Neutrophil (primary cell): ENCODE results near the gene MTRFR.

Experiments used
- H3K27ac ChIP-seq: fragments of 200-600 bp; sonication (generic); 2 replicates; pipeline ENCODE4 v1.5.1; 2016; ENCODE audit warnings: mild to moderate bottlenecking, moderate library complexity
- H3K27me3 ChIP-seq: fragments of 200-600 bp; sonication (generic); 2 replicates; pipeline ENCODE4 v1.6.0; 2016; ENCODE audit warnings: mild to moderate bottlenecking
- H3K36me3 ChIP-seq: fragments of 200-600 bp; sonication (generic); 2 replicates; pipeline ENCODE4 v1.5.1; 2017
- H3K4me1 ChIP-seq, 2 experiments: fragments of 200-600 bp in 1 of 2; sonication (generic) in 1 of 2; 1 replicate in 1 of 2; 2 replicates in 1 of 2; pipeline versions ENCODE4 v1.5.1 to v1.6.1; 2013 to 2016; ENCODE audit warnings: low read depth in 1 of 2, low read length in 1 of 2, mild to moderate bottlenecking in 1 of 2, moderate library complexity in 1 of 2; ENCODE audit not compliant: control insufficient read depth in 1 of 2, insufficient read depth in 1 of 2
- H3K4me3 ChIP-seq, 2 experiments: fragments of 200-600 bp in 1 of 2; sonication (generic) in 1 of 2; 1 replicate in 1 of 2; 2 replicates in 1 of 2; pipeline ENCODE4 v1.5.1; 2013 to 2016; ENCODE audit warnings: low read depth in 1 of 2, low read length in 1 of 2, mild to moderate bottlenecking in 1 of 2, moderate library complexity in 1 of 2
- H3K9me3 ChIP-seq: fragments of 200-600 bp; sonication (generic); 2 replicates; pipeline ENCODE4 v1.5.1; 2016
- TF ChIP-seq, protein P1 (sequence below): fragments of 200-600 bp; sonication (generic); IDR thresholded peaks from 2 replicates; pipeline ENCODE4 v1.5.1; 2016; ENCODE audit warnings: antibody characterized with exemption

Gene MTRFR

DNA sequence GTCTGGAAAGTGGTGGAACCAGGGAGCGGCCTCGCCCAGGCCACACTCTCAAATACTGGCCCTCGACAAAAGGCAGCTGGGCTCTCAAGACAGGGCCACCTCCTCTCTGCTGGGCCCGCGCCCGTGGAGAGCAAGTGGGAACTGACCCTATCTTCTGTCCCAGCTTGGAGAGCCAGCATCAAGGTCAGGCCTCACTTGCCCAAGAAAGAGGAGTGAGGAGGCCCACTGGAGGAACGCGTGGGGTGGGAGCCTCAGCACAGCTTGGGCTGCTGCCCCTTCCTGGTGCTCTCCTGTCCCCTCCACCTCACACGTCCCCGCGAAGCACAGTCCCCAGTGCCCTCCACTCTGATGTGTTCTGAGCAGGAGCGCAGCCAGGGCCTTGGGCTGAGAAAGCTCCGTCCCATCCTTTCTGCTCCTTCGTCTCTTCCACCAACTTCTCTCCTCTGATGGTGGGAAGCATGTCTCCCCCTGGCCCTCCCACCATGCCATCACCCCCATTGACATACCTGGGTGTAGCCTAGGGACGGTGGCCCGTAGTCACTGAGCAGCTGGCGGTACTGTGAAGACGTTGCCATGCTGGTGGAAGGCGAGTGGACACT, 33.5 kb downstream of the MTRFR start:
- Histone ChIP-seq H3K9me3 (no peaks in the 10 kb centered on the region), H3K27ac (no peak overlapping the region), H3K4me3 (no peak overlapping the region), H3K36me3 (peaks cover 15% of the 10 kb centered on the region), H3K4me1 (peaks cover 29 to 32% of the 10 kb centered on the region in 2 experiments), H3K27me3 (peaks cover 11% of the 10 kb centered on the region)
- TF ChIP-seq, protein P1, sequence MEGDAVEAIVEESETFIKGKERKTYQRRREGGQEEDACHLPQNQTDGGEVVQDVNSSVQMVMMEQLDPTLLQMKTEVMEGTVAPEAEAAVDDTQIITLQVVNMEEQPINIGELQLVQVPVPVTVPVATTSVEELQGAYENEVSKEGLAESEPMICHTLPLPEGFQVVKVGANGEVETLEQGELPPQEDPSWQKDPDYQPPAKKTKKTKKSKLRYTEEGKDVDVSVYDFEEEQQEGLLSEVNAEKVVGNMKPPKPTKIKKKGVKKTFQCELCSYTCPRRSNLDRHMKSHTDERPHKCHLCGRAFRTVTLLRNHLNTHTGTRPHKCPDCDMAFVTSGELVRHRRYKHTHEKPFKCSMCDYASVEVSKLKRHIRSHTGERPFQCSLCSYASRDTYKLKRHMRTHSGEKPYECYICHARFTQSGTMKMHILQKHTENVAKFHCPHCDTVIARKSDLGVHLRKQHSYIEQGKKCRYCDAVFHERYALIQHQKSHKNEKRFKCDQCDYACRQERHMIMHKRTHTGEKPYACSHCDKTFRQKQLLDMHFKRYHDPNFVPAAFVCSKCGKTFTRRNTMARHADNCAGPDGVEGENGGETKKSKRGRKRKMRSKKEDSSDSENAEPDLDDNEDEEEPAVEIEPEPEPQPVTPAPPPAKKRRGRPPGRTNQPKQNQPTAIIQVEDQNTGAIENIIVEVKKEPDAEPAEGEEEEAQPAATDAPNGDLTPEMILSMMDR = no peak

DNA sequence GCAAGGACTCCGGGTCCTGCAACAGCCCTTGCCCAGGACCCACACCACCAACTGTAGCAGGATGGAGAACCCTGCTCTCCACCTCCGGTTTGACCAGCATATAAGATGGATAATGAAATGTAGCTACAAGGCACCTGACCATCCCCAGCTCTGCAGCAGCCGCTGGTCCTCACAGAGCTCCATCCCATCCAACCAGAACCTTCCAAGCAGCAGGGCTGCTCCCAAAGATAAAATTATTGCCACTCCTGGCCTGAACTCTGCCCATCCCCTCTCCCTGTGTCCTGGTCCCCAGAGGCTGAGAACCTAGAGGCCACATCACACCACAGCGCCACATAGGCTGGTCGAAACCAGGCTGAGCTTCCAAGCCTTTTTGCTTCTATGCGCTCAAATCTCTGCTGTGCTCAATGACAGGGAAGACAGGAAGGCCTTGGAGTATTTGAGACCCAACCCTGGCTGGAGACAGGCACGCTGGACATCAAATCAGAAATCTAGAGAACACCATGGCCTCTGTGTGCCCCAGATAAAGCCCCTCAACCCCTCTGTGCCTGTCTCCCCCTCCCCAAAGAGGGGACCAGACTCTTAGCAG, 34.2 kb downstream of the MTRFR start:
- TF ChIP-seq, protein P1 = no peak

DNA sequence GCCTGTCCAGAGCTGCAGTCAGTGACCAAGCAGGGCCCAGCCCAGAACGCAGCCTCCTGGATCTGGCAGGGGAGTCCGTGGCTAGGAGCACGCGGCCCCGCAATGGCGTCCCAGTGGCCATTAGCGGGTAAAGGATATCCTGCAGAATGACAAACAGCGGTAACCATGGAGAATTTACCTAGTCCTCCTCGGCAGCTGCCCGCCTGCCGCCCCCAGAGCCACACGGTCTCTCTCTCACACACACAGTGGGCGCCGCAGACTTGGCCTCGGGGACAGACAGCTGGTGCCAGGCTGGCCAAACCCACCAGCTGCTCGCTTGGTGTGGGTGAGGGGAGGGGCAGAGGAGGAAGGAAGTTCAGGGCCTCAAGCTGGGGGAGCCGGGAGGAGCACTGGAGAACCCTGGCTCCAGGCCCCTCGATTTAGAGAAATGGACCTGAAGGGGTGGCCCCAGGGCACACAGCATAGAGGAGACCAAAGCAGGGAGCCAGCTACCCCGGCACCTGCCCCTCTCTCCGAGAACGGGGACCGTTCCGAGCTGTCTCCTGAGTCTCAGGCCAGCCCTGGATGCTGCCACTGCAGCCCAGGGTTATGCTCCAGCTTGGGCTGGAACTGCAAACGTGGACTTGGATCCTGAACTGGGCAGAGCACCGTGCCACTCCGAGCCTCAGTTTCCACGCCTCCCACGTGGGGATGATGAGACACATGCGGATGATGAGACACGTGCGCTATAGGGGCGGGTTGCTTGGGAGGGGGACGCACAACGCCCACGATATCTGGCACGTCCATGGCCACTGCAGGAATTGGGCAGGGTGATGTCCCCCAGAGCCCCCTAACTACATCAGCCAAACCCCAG, 35.0 kb downstream of the MTRFR start:
- H3K9me3 ChIP-seq = no peaks in the 10 kb centered on the region
- peak overlapping the region; percentile 1 for H3K27ac ChIP-seq
- TF ChIP-seq, protein P1 = no peak
- peak overlapping the region; percentile 36 to 64 for H3K4me3 ChIP-seq
- H3K36me3 ChIP-seq = peaks cover 6% of the 10 kb centered on the region
- peaks cover 32 to 33% of the 10 kb centered on the region in 2 experiments for H3K4me1 ChIP-seq
- H3K27me3 ChIP-seq = peaks cover 11% of the 10 kb centered on the region

More for the DNA sequence above, 34.2 kb downstream of the MTRFR start:
- Histone ChIP-seq H3K27me3 (peaks cover 11% of the 10 kb centered on the region), H3K4me1 (peaks cover 32 to 33% of the 10 kb centered on the region in 2 experiments), H3K27ac (no peak overlapping the region), H3K36me3 (peaks cover 10% of the 10 kb centered on the region), H3K4me3 (no peak overlapping the region), H3K9me3 (no peaks in the 10 kb centered on the region)

DNA sequence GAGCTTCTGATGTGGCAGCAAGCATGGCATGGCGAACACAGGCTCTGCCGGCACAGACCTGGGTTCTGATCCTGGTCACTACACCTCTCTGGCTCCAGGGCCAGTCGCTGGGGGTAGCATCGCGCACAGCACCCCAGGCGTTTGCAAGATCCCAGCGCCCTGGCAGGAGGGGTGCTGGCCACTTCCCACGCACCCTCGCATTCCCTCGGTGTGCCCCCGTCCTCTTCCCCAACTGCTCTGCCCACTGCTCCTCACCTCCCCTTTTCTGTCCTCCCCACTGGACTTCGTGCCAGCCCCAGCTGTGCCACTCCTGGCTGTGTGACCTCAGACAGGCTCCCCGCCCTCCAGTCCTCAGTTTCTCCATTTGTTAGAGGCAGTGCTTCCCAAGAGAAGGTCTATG, 35.6 kb downstream of the MTRFR start:
- TF ChIP-seq, protein P1 = no peak
- Histone ChIP-seq H3K4me3 (peak overlapping the region; percentile 36 to 64), H3K27ac (no peak overlapping the region), H3K36me3 (peaks cover 6% of the 10 kb centered on the region), H3K4me1 (peaks cover 32 to 33% of the 10 kb centered on the region in 2 experiments), H3K27me3 (peaks cover 11% of the 10 kb centered on the region), H3K9me3 (no peaks in the 10 kb centered on the region)

DNA sequence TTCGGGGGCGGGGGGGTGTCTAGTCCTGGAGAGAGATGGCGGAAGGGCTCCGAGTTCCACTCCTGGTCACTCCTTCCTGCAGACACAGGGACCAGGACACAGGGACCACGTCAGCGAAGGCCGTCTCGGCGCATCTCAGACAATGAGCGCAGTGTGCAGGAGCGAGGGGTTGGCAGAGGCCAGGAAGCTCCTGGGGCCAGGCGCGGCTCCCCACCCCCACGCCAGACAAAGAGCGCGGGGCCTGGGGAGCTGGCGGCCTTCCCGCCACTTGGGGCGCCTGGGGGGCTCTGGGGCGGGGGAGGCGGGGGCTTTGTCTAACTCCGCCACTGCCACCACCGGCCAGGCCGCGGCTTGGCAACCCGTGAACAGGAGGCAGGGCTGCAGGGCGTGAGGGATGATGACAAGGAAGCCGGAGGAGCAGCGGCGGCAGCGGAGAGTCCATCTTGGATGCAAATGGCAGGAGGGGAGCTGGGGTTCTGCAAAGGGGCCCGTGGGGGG, 36.2 kb downstream of the MTRFR start:
- peaks cover 32 to 33% of the 10 kb centered on the region in 2 experiments for H3K4me1 ChIP-seq
- H3K36me3 ChIP-seq = peaks cover 6% of the 10 kb centered on the region
- TF ChIP-seq, protein P1 = no peak
- H3K4me3 ChIP-seq = peak overlapping the region; percentile 61 to 64
- H3K27me3 ChIP-seq = peaks cover 11% of the 10 kb centered on the region
- no peaks in the 10 kb centered on the region for H3K9me3 ChIP-seq
- H3K27ac ChIP-seq = no peak overlapping the region
